Lower leg skin (tissue), 4 donors: ENCODE results near the gene ABCC8. TPM values are rescaled to one million over a fixed set of nuclear protein-coding genes. Genes with fewer than 3 reads are reported as not detected.

Source experiments
- DNase-seq, 2 donors: peaks; one replicate each; pipeline ENCODE4 v3.0.0-alpha.2; 2019; ENCODE audit warnings: low spot score in 2 of 2
- H3K4me3 ChIP-seq: fragments of 200-600 bp; sonication (generic); 2 replicates; pipeline ENCODE4 v1.5.1; 2017; ENCODE audit warnings: mild to moderate bottlenecking, low read depth; ENCODE audit not compliant: poor library complexity, severe bottlenecking
- POLR2A ChIP-seq, 2 donors: fragments of 450-650 bp; IDR thresholded peaks; one replicate each; pipeline ENCODE4 v1.6.1; 2016 to 2017; ENCODE audit warnings: antibody characterized with exemption in 2 of 2, mild to moderate bottlenecking in 1 of 2, moderate library complexity in 1 of 2
- WGBS, 2 donors: methylation state at CpG; one replicate each; pipeline ENCODE4 v1.1.5; 2018; 5-methylcytosine and 5-hydroxymethylcytosine counted together
- intact Hi-C: fragments of 100-400 bp; cut with DNase I; formaldehyde crosslinking; loops from one replicate; pipeline ENCODE4 v1.15.0; 2023; ENCODE audit warnings: low total_unique reads
- total RNA-seq, 4 donors: library from RNA; depleted of rRNA; stranded (reverse); fragments of >200 nt; gene quantifications; one replicate each; pipeline ENCODE4 v1.1.0, GENCODE V29; 2016
- TF ChIP-seq, protein P1 (sequence below), 3 donors: fragments of 450-650 bp; IDR thresholded peaks; one replicate each; pipeline ENCODE4 v1.5.1; 2016; ENCODE audit warnings: antibody characterized with exemption in 3 of 3, mild to moderate bottlenecking in 3 of 3, moderate library complexity in 2 of 3

Gene ABCC8
- total RNA-seq, 4 donors from 2014 or later = 0.11 to 0.34 (median 0.26) TPM; not detected in 1

DNA sequence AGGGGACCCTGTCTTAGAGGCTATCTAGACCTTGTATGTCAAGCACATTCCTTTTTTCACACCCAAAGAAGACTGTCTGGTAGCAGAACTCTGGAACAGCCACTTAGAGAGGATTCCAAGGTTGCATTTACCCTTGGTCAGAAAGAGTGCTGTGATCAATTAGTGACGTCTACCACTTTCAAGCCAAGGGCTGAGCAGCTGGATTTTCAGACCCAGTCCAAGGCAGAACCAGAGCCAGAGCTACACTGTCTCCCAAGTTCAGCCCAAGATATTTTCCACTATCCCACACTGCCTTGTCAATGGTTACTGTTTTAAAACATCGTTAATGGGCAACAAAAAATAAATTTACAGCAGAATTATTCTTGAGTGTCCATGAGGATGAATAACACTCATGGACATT is 24.0 kb downstream of the ABCC8 start:
- TF ChIP-seq, protein P1, sequence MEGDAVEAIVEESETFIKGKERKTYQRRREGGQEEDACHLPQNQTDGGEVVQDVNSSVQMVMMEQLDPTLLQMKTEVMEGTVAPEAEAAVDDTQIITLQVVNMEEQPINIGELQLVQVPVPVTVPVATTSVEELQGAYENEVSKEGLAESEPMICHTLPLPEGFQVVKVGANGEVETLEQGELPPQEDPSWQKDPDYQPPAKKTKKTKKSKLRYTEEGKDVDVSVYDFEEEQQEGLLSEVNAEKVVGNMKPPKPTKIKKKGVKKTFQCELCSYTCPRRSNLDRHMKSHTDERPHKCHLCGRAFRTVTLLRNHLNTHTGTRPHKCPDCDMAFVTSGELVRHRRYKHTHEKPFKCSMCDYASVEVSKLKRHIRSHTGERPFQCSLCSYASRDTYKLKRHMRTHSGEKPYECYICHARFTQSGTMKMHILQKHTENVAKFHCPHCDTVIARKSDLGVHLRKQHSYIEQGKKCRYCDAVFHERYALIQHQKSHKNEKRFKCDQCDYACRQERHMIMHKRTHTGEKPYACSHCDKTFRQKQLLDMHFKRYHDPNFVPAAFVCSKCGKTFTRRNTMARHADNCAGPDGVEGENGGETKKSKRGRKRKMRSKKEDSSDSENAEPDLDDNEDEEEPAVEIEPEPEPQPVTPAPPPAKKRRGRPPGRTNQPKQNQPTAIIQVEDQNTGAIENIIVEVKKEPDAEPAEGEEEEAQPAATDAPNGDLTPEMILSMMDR (IDR thresholded peaks at IDR 0.05) = no peak
- no peak for TF ChIP-seq POLR2A (IDR thresholded peaks at IDR 0.05)
- no peak overlapping the region for H3K4me3 ChIP-seq
- intact Hi-C loops = no loop called here
- DNase-seq = no peak
- WGBS, 2 donors = 65 to 66% methylated on average over 2 of the region's 2 CpGs

DNA sequence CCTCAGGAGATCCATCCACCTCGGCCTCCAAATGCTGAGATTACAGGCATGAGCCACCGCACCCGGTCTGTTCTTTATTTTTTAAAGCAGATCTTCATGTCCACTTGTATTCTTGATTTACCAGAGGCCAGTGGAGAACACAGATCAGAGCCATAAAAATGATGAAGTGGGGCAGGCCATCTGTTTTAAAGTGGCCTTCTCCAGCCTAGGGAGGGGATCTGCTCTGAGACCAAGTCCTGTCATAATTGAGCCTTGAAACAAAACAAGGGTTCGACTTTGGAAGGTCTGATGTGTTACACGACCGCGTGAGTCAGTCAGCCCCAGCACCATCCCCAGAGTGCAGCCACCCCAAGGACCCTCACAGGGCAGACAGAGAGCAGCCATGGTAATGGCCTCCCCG is 27.5 kb downstream of the ABCC8 start:
- 81 to 85% methylated on average over 6 to 8 of the region's 8 CpGs for WGBS, 2 donors
- intact Hi-C loops = no loop called here

DNA sequence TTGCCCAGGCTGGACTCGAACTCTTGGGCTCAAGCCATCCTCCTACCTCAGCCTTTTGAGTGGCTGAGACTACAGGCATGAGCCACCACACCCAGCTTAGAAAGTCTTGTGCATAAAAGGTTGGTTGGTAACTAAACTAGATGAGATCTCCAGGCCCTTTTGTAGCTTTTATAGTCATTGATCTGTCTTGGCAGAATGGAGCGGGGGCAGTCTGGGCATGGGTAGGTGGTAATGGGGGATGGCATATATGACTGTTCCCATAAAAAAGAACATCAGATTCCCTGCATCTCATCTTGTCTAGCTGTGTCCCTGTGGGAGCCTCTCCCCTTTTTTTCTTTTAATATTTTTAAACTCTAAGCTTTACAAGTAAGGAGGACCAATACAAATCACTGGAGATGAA is 30.2 kb downstream of the ABCC8 start:
- TF ChIP-seq, protein P1 (IDR thresholded peaks at IDR 0.05) = no peak
- no peak for TF ChIP-seq POLR2A (IDR thresholded peaks at IDR 0.05)
- intact Hi-C loops = no loop called here

More for the DNA sequence above, 27.5 kb downstream of the ABCC8 start:
- DNase-seq = no peak
- H3K4me3 ChIP-seq = no peak overlapping the region
- TF ChIP-seq, protein P1 (IDR thresholded peaks at IDR 0.05) = no peak
- TF ChIP-seq POLR2A (IDR thresholded peaks at IDR 0.05) = no peak

DNA sequence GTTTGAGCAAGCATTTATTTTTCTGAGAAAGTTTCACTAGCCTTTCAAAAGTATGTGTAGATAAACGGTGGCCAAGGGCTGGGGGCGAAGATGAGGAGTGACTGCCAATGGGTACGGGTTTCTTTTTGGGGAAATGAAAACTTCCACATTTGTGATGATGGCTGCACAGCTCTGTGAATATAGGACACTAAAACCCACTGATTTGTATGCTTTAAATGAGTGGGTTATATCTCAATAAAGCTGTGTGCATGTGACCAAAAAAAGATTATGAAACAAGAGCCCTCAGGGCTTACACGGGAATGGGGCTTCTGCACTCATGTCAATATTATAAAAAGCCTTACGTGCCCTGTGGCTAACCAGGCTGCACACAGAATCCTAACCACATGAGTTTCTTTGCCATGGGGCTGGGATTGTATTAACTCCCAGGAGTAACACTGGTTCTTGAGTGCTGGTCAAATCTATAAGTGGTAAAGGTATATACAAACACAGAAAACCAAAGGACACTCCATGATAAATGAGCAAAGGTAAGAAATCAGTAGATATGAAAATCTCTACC is 31.3 kb downstream of the ABCC8 start:
- TF ChIP-seq, protein P1 (IDR thresholded peaks at IDR 0.05) = no peak
- no peak for TF ChIP-seq POLR2A (IDR thresholded peaks at IDR 0.05)
- no peak for DNase-seq
- WGBS, 2 donors = 61 to 73% methylated on average over 5 of the region's 5 CpGs
- intact Hi-C loops = no loop called here
- no peak overlapping the region for H3K4me3 ChIP-seq

More for the DNA sequence above, 30.2 kb downstream of the ABCC8 start:
- DNase-seq = no peak
- WGBS, 2 donors = 82% methylated on average over 2 of the region's 2 CpGs
- no peak overlapping the region for H3K4me3 ChIP-seq

DNA sequence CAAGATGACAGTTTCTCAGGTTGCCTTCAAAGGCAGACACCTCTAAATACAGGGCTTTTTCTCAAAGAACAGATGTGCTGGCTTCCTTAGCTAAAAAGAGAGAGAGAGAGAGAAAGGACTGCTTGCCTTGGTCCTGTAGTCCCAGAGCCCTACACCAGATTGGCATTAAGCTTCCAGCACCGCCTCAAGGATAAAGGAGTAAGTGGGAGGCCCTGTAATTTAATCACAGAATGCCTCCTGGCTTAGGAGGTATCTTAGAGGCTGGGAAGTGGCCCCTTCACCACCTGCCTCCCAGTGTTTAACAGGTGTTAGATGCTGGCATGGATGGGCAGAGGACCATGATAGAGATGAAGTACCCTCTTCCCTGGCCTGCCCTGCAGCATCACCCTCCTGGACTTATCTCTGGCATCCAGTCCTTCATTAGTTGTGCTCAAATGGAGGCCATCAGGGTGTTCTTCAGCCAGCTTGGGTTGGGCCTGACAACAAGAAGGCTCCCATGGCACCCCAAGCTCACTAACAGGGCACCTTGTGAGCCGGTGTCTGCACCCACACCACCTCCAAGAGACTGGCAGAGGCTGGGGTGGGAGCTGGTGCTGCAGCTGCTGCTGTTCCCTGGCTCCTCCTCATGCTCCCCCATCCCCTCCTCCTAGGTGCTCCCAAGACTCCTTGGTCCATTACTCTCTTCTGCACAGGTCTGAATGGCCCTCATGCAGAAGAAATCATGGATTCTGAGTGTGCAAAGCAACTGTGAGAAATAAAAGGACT is 32.5 kb downstream of the ABCC8 start:
- no peak for DNase-seq
- TF ChIP-seq POLR2A (IDR thresholded peaks at IDR 0.05) = no peak
- TF ChIP-seq, protein P1 (IDR thresholded peaks at IDR 0.05) = no peak
- intact Hi-C loops = no loop called here
- 87 to 92% methylated on average over 2 of the region's 2 CpGs for WGBS, 2 donors
- no peak overlapping the region for H3K4me3 ChIP-seq
